Measurements from ENCODE around the gene PCGF2. TPM values are rescaled to one million over a fixed set of nuclear protein-coding genes. Genes with fewer than 3 reads are reported as not detected.

PCGF2 gene
- total RNA-seq, 2 experiments from 2014 or later: 0.40 to 0.74 TPM

GRCh38 chr17:38719943-38720641, 28.0 kb downstream of the PCGF2 start:
- Mint-ChIP-seq H3K4me1 (peaks cover 20% of the 10 kb centered on the region), H3K9me3 (no peaks in the 10 kb centered on the region), H3K4me3 (no peak overlapping the region), H3K27ac (no peak overlapping the region), H3K36me3 (peaks cover 29% of the 10 kb centered on the region), H3K27me3 (no peaks in the 10 kb centered on the region)
- DNase-seq: no peak

- peaks cover 25% of the 10 kb centered on the region for H3K4me1 Mint-ChIP-seq
- no peak for DNase-seq
- H3K27me3 Mint-ChIP-seq: no peaks in the 10 kb centered on the region
- no peaks in the 10 kb centered on the region for H3K9me3 Mint-ChIP-seq
- H3K36me3 Mint-ChIP-seq: peaks cover 31% of the 10 kb centered on the region
- H3K27ac Mint-ChIP-seq: no peak overlapping the region
- no peak overlapping the region for H3K4me3 Mint-ChIP-seq
Observed at GRCh38 chr17:38719289-38719942, 28.7 kb downstream of the PCGF2 start.

GRCh38 chr17:38717139-38717745, 30.9 kb downstream of the PCGF2 start:
- Mint-ChIP-seq H3K4me3 (no peak overlapping the region), H3K36me3 (peaks cover 31% of the 10 kb centered on the region), H3K9me3 (no peaks in the 10 kb centered on the region), H3K4me1 (peaks cover 27% of the 10 kb centered on the region), H3K27ac (peak overlapping the region; percentile 7), H3K27me3 (no peaks in the 10 kb centered on the region)
- DNase-seq: no peak

GRCh38 chr17:38716368-38717005, 31.6 kb downstream of the PCGF2 start:
- Mint-ChIP-seq H3K4me1 (peaks cover 34% of the 10 kb centered on the region), H3K9me3 (no peaks in the 10 kb centered on the region), H3K27ac (peak overlapping the region; percentile 7), H3K27me3 (no peaks in the 10 kb centered on the region), H3K36me3 (peaks cover 31% of the 10 kb centered on the region), H3K4me3 (no peak overlapping the region)
- DNase-seq: no peak

GRCh38 chr17:38715216-38715943, 32.8 kb downstream of the PCGF2 start:
- H3K9me3 Mint-ChIP-seq: no peaks in the 10 kb centered on the region
- peak overlapping the region; percentile 85 for H3K27ac Mint-ChIP-seq
- H3K27me3 Mint-ChIP-seq: no peaks in the 10 kb centered on the region
- H3K36me3 Mint-ChIP-seq: peaks cover 33% of the 10 kb centered on the region
- peaks cover 41% of the 10 kb centered on the region for H3K4me1 Mint-ChIP-seq
- H3K4me3 Mint-ChIP-seq: peak overlapping the region; percentile 11
- no peak for DNase-seq

- H3K9me3 Mint-ChIP-seq: no peaks in the 10 kb centered on the region
- DNase-seq: no peak
- H3K36me3 Mint-ChIP-seq: peaks cover 36% of the 10 kb centered on the region
- H3K27me3 Mint-ChIP-seq: no peaks in the 10 kb centered on the region
- H3K4me1 Mint-ChIP-seq: peaks cover 53% of the 10 kb centered on the region
- no peak overlapping the region for H3K4me3 Mint-ChIP-seq
- peak overlapping the region; percentile 38 for H3K27ac Mint-ChIP-seq
Observed at GRCh38 chr17:38713456-38714075, 34.6 kb downstream of the PCGF2 start.

GRCh38 chr17:38712593-38712992, 35.5 kb downstream of the PCGF2 start:
- H3K4me1 Mint-ChIP-seq: peaks cover 60% of the 10 kb centered on the region
- H3K36me3 Mint-ChIP-seq: peaks cover 38% of the 10 kb centered on the region

GRCh38 chr17:38711792-38712571, 36.2 kb downstream of the PCGF2 start:
- Mint-ChIP-seq H3K27me3 (no peaks in the 10 kb centered on the region), H3K4me1 (peaks cover 66% of the 10 kb centered on the region), H3K4me3 (peak overlapping the region; percentile 26), H3K27ac (peak overlapping the region; percentile 74), H3K9me3 (no peaks in the 10 kb centered on the region), H3K36me3 (peaks cover 42% of the 10 kb centered on the region)
- no peak for DNase-seq

More at GRCh38 chr17:38712593-38712992, 35.5 kb downstream of the PCGF2 start:
- no peaks in the 10 kb centered on the region for H3K27me3 Mint-ChIP-seq
- no peaks in the 10 kb centered on the region for H3K9me3 Mint-ChIP-seq
- peak overlapping the region; percentile 74 for H3K27ac Mint-ChIP-seq
- DNase-seq: no peak
- no peak overlapping the region for H3K4me3 Mint-ChIP-seq

GRCh38 chr17:38710985-38711384, 37.2 kb downstream of the PCGF2 start:
- no peaks in the 10 kb centered on the region for H3K9me3 Mint-ChIP-seq
- DNase-seq: no peak
- H3K4me1 Mint-ChIP-seq: peaks cover 68% of the 10 kb centered on the region
- peak overlapping the region; percentile 35 for H3K27ac Mint-ChIP-seq
- H3K4me3 Mint-ChIP-seq: no peak overlapping the region
- peaks cover 46% of the 10 kb centered on the region for H3K36me3 Mint-ChIP-seq
- H3K27me3 Mint-ChIP-seq: no peaks in the 10 kb centered on the region

- H3K36me3 Mint-ChIP-seq: peaks cover 45% of the 10 kb centered on the region
Observed at GRCh38 chr17:38710604-38710962, 37.6 kb downstream of the PCGF2 start.

GRCh38 chr17:38709864-38710603, 38.1 kb downstream of the PCGF2 start:
- H3K4me1 Mint-ChIP-seq: peaks cover 59% of the 10 kb centered on the region
- no peak for DNase-seq
- H3K36me3 Mint-ChIP-seq: peaks cover 43% of the 10 kb centered on the region
- peak overlapping the region; percentile 57 for H3K27ac Mint-ChIP-seq
- H3K9me3 Mint-ChIP-seq: no peaks in the 10 kb centered on the region
- H3K27me3 Mint-ChIP-seq: no peaks in the 10 kb centered on the region
- H3K4me3 Mint-ChIP-seq: no peak overlapping the region

More at GRCh38 chr17:38710604-38710962, 37.6 kb downstream of the PCGF2 start:
- no peak overlapping the region for H3K4me3 Mint-ChIP-seq
- H3K27ac Mint-ChIP-seq: peak overlapping the region; percentile 57
- H3K4me1 Mint-ChIP-seq: peaks cover 64% of the 10 kb centered on the region
- H3K9me3 Mint-ChIP-seq: no peaks in the 10 kb centered on the region
- H3K27me3 Mint-ChIP-seq: no peaks in the 10 kb centered on the region
- DNase-seq: no peak

- H3K4me3 Mint-ChIP-seq: no peak overlapping the region
- no peaks in the 10 kb centered on the region for H3K9me3 Mint-ChIP-seq
- peak overlapping the region; percentile 57 for H3K27ac Mint-ChIP-seq
- peaks cover 52% of the 10 kb centered on the region for H3K4me1 Mint-ChIP-seq
- peaks cover 44% of the 10 kb centered on the region for H3K36me3 Mint-ChIP-seq
- DNase-seq: no peak
- no peaks in the 10 kb centered on the region for H3K27me3 Mint-ChIP-seq
Observed at GRCh38 chr17:38709104-38709820, 38.9 kb downstream of the PCGF2 start.

Measured in activated naive CD8-positive, alpha-beta T cell treated with anti-CD3 and anti-CD28 coated beads for 36 hours (primary cell).